GM12878 (cell line): ENCODE data around the gene SEC22C. TPM values are rescaled to one million over a fixed set of nuclear protein-coding genes. Genes with fewer than 3 reads are reported as not detected.

Source experiments
- ATAC-seq: fragments of 200-7000 bp; cut with Tn5 transposase; 3 replicates; pipeline ENCODE4 v1.9.1; 2020; ENCODE audit warnings: mild to moderate bottlenecking, moderate library complexity
- BruUV-seq: library from RNA; stranded (reverse); fragments of 400-500 nt; replicated peaks from 2 replicates; lab custom pipeline; 2021; lab: Mats Ljungman, UMichigan
- CTCF ChIA-PET: fragments of 300-600 bp; sonication (Branson Sonifier 250); formaldehyde crosslinking; extraction: SDS; loops from one replicate; lab custom pipeline; 2021; ENCODE audit warnings: inconsistent platforms; lab: Yijun Ruan, JAX
- POLR2A ChIA-PET: fragments of 350-600 bp; formaldehyde crosslinking; extraction: SDS; loops from one replicate; lab custom pipeline; 2021; ENCODE audit warnings: inconsistent platforms; lab: Charles Lee
- RAD21 ChIA-PET: fragments of 300-600 bp; sonication (Branson Sonifier 250); formaldehyde crosslinking; loops from one replicate; lab custom pipeline; 2023; ENCODE audit warnings: antibody characterized with exemption; ENCODE audit not compliant: unreplicated experiment; lab: Charles Lee
- SMC1A ChIA-PET: fragments of 300-600 bp; sonication (Branson Sonifier 250); formaldehyde crosslinking; loops from one replicate; lab custom pipeline; 2023; ENCODE audit not compliant: unreplicated experiment, uncharacterized antibody; lab: Charles Lee
- DNase-seq: peaks from one replicate; pipeline ENCODE4 v3.0.0-alpha.2; 2011; ENCODE audit warnings: low read depth, low spot score
- FAIRE-seq: peaks from 3 replicates; lab custom pipeline; 2011; peaks lifted over from hg19 to GRCh38; lab: Jason Lieb, UNC
- H2AFZ ChIP-seq: 2 replicates; pipeline ENCODE4 v1.6.0; 2011; ENCODE audit warnings: low read depth, low read length, control low read depth; ENCODE audit not compliant: control insufficient read depth
- H3K27ac ChIP-seq: 2 replicates; pipeline ENCODE4 v1.5.1; 2011; ENCODE audit warnings: control low read depth; ENCODE audit not compliant: control insufficient read depth, insufficient read depth
- H3K27me3 ChIP-seq, 2 experiments: replicated peaks in 1 of 2; 2 replicates each; pipeline versions ENCODE4 v1.6.0 to v1.6.1; 2011; ENCODE audit warnings: low read length in 1 of 2; ENCODE audit not compliant: control insufficient read depth in 2 of 2, insufficient read depth in 2 of 2
- H3K36me3 ChIP-seq, 2 experiments: 2 replicates each; pipeline ENCODE4 v1.5.1; 2011; ENCODE audit warnings: low read length in 1 of 2; ENCODE audit not compliant: control insufficient read depth in 2 of 2, insufficient read depth in 2 of 2
- H3K4me1 ChIP-seq: 2 replicates; pipeline ENCODE4 v1.6.1; 2011; ENCODE audit warnings: mild to moderate bottlenecking, low read length, moderate library complexity, mixed read lengths; ENCODE audit not compliant: control insufficient read depth, insufficient read depth
- H3K4me2 ChIP-seq: 2 replicates; pipeline ENCODE4 v1.6.0; 2011; ENCODE audit warnings: control low read depth; ENCODE audit not compliant: control insufficient read depth, insufficient read depth
- H3K4me3 ChIP-seq: fragments of 200-600 bp; sonication (generic); 2 replicates; pipeline ENCODE4 v1.5.1; 2016
- H3K79me2 ChIP-seq: 2 replicates; pipeline ENCODE4 v1.6.0; 2011; ENCODE audit warnings: low read length; ENCODE audit not compliant: control insufficient read depth, insufficient read depth
- H3K9ac ChIP-seq: 2 replicates; pipeline ENCODE4 v1.8.0; 2011; ENCODE audit warnings: low read length, control low read depth, mixed read lengths; ENCODE audit not compliant: control insufficient read depth, insufficient read depth
- H3K9me3 ChIP-seq: replicated peaks from 3 replicates; pipeline ENCODE4 v1.5.1; 2011; ENCODE audit warnings: mild to moderate bottlenecking, low read length; ENCODE audit not compliant: control insufficient read depth, insufficient read depth
- H4K20me1 ChIP-seq: 2 replicates; pipeline ENCODE4 v1.6.0; 2011; ENCODE audit not compliant: control insufficient read depth, insufficient read depth
- GABPA ChIP-seq: IDR thresholded peaks from 2 replicates; pipeline ENCODE4 v1.6.1; 2014; ENCODE audit warnings: antibody characterized with exemption, low read depth, mild to moderate bottlenecking, inconsistent platforms
- IKZF2 ChIP-seq, 2 experiments: fragments of 450-650 bp; IDR thresholded peaks; 2 replicates each; pipeline ENCODE4 v1.6.1; 2017; ENCODE audit warnings: mild to moderate bottlenecking in 2 of 2, moderate library complexity in 2 of 2
- NFYB ChIP-seq: IDR thresholded peaks from 2 replicates; pipeline ENCODE4 v1.6.1; 2011; ENCODE audit warnings: low read depth, mild to moderate bottlenecking, low read length, improper control_type of control experiment, moderate library complexity; ENCODE audit not compliant: insufficient read depth
- PKNOX1 ChIP-seq: fragments of 450-650 bp; IDR thresholded peaks from 2 replicates; pipeline ENCODE4 v1.6.1; 2016; ENCODE audit warnings: mild to moderate bottlenecking
- ZNF592 ChIP-seq: fragments of 450-650 bp; IDR thresholded peaks from 2 replicates; pipeline ENCODE4 v1.6.1; 2017; ENCODE audit warnings: mild to moderate bottlenecking, moderate library complexity
- WGBS: methylation state at CpG from one replicate; pipeline ENCODE4 v1.1.6; 2016; ENCODE audit warnings: low lambda C conversion rate; ENCODE audit not compliant: insufficient replicate concordance, insufficient coverage; ENCODE audit errors: missing lambda C conversion rate; 5-methylcytosine and 5-hydroxymethylcytosine counted together
- in situ Hi-C: fragments of 300-500 bp; cut with MboI; formaldehyde crosslinking; loops from 9 replicates; pipeline ENCODE4 v1.14.3; 2018; ENCODE audit warnings: mixed read lengths
- intact Hi-C: fragments of 100-400 bp; cut with micrococcal nuclease; formaldehyde crosslinking; loops from one replicate; pipeline ENCODE4 v1.14.2; 2022; ENCODE audit not compliant: unreplicated experiment
- polyA plus RNA-seq, 11 experiments: library from polyadenylated mRNA; depleted of rRNA in 4 of 11; unstranded in 6 of 11; stranded (reverse) in 5 of 11; fragments of >200 nt; fragmentation: Nextera tagmentation in 4 of 11; fragmentation: Illumina TruSeq in 1 of 11; extraction: Ambion mirVana in 4 of 11; extraction: Trizol in 1 of 11; gene quantifications; 1 replicate in 1 of 11; 2 replicates in 10 of 11; pipeline versions ENCODE4 v1.2.1 to v1.2.3, GENCODE V29; 2011 to 2016; ENCODE audit warnings: inconsistent platforms in 2 of 11, missing spikeins in 2 of 11, low read depth in 1 of 11
- total RNA-seq, 4 experiments: library from RNA; depleted of rRNA in 3 of 4; stranded (reverse); fragments of >200 nt in 3 of 4; fragmentation: Illumina TruSeq in 1 of 4; extraction: Trizol in 1 of 4; gene quantifications; 2 replicates each; pipeline versions ENCODE4 v1.2.1 to v1.2.3, GENCODE V29; 2013 to 2021

The SEC22C gene
- total and polyA plus RNA-seq, 10 of the 15 experiments (the other 5 are each of a cell fraction or from before 2014, with no cell fraction given): 15.6 to 47.0 (median 39.1) TPM

- SMC1A ChIA-PET: no interaction called here
Measured at GRCh38 chr3:42508562-42508961, 73.2 kb downstream of the SEC22C start.

More at GRCh38 chr3:42508562-42508961, 73.2 kb downstream of the SEC22C start:
- BruUV-seq: no TSS peak
- FAIRE-seq (no peak), ATAC-seq (no peak), DNase-seq (no peak)
- intact Hi-C loops (no loop called here), in situ Hi-C loops (no loop called here)
- no peaks in the 10 kb centered on the region for H4K20me1 ChIP-seq
- ChIA-PET CTCF (no interaction called here), RAD21 (no interaction called here), POLR2A (no interaction called here)
- no peak for TF ChIP-seq PKNOX1
- no peak for TF ChIP-seq ZNF592
- no peak for TF ChIP-seq GABPA
- no peak for TF ChIP-seq NFYB
- TF ChIP-seq IKZF2 (IDR thresholded peaks at IDR 0.05): no peak
- no peak overlapping the region for H2AFZ ChIP-seq
- H3K79me2 ChIP-seq: no peaks in the 10 kb centered on the region
- H3K9me3 ChIP-seq: no peaks in the 10 kb centered on the region
- no peak overlapping the region for H3K9ac ChIP-seq
- 0 out of 4 replicates have a peak, but pooled peaks cover 0 to 4% of the 10 kb centered on the region in 2 experiments for H3K27me3 ChIP-seq
- no peak overlapping the region for H3K27ac ChIP-seq
- no peaks in the 10 kb centered on the region for H3K36me3 ChIP-seq
- 33% methylated on average over 4 of the region's 4 CpGs for WGBS
- no peak overlapping the region for H3K4me2 ChIP-seq
- H3K4me1 ChIP-seq: no peaks in the 10 kb centered on the region
- no peak overlapping the region for H3K4me3 ChIP-seq
